Adipocyte (in vitro differentiated cells): ENCODE data around the gene GMIP.

Experiments
- DNase-seq: peaks from one replicate; pipeline ENCODE4 v3.0.0-alpha.2; 2015; ENCODE audit warnings: low read depth
- H3K27me3 ChIP-seq: replicated peaks from 2 replicates; pipeline ENCODE4 v1.7.0; 2013; ENCODE audit warnings: mild to moderate bottlenecking, low read length, moderate library complexity; ENCODE audit not compliant: control insufficient read depth, insufficient read depth
- H3K36me3 ChIP-seq: 2 replicates; pipeline ENCODE4 v1.7.0; 2013; ENCODE audit warnings: low read length, mild to moderate bottlenecking, moderate library complexity; ENCODE audit not compliant: control insufficient read depth, insufficient read depth, severe bottlenecking
- H3K4me1 ChIP-seq: 2 replicates; pipeline ENCODE4 v1.7.0; 2013; ENCODE audit warnings: mild to moderate bottlenecking, low read length, moderate library complexity; ENCODE audit not compliant: control insufficient read depth, insufficient read depth
- H3K4me3 ChIP-seq: 2 replicates; pipeline ENCODE4 v1.7.0; 2013; ENCODE audit warnings: mild to moderate bottlenecking, low read length, moderate library complexity
- H3K9ac ChIP-seq: 2 replicates; pipeline ENCODE4 v1.7.0; 2013; ENCODE audit warnings: mild to moderate bottlenecking, low read length, moderate library complexity
- H3K9me3 ChIP-seq: 2 replicates; pipeline ENCODE4 v1.7.0; 2013; ENCODE audit warnings: mild to moderate bottlenecking, low read length, moderate library complexity; ENCODE audit not compliant: control insufficient read depth

The GMIP gene

GRCh38 chr19:19647037-19647835 is 3.8 kb upstream of the GMIP start:
- H3K36me3 ChIP-seq: peaks cover 70% of the 10 kb centered on the region
- H3K4me3 ChIP-seq: no peak overlapping the region
- no peak for DNase-seq
- no peaks in the 10 kb centered on the region for H3K27me3 ChIP-seq
- H3K4me1 ChIP-seq: peaks cover 4% of the 10 kb centered on the region
- H3K9me3 ChIP-seq: no peaks in the 10 kb centered on the region
- no peak overlapping the region for H3K9ac ChIP-seq

GRCh38 chr19:19645233-19645870 is 1.9 kb upstream of the GMIP start:
- H3K36me3 ChIP-seq: peaks cover 51% of the 10 kb centered on the region
- no peak for DNase-seq
- H3K4me1 ChIP-seq: peaks cover 5% of the 10 kb centered on the region
- H3K9me3 ChIP-seq: no peaks in the 10 kb centered on the region
- H3K27me3 ChIP-seq: no peaks in the 10 kb centered on the region
- H3K9ac ChIP-seq: no peak overlapping the region
- H3K4me3 ChIP-seq: no peak overlapping the region

- H3K4me1 ChIP-seq: peaks cover 5% of the 10 kb centered on the region
- H3K4me3 ChIP-seq: no peak overlapping the region
- H3K9me3 ChIP-seq: no peaks in the 10 kb centered on the region
- peaks cover 43% of the 10 kb centered on the region for H3K36me3 ChIP-seq
- H3K9ac ChIP-seq: no peak overlapping the region
- DNase-seq: no peak
- H3K27me3 ChIP-seq: no peaks in the 10 kb centered on the region
These were observed 564 bp upstream of the GMIP start for GRCh38 chr19:19644054-19644388.

DNA sequence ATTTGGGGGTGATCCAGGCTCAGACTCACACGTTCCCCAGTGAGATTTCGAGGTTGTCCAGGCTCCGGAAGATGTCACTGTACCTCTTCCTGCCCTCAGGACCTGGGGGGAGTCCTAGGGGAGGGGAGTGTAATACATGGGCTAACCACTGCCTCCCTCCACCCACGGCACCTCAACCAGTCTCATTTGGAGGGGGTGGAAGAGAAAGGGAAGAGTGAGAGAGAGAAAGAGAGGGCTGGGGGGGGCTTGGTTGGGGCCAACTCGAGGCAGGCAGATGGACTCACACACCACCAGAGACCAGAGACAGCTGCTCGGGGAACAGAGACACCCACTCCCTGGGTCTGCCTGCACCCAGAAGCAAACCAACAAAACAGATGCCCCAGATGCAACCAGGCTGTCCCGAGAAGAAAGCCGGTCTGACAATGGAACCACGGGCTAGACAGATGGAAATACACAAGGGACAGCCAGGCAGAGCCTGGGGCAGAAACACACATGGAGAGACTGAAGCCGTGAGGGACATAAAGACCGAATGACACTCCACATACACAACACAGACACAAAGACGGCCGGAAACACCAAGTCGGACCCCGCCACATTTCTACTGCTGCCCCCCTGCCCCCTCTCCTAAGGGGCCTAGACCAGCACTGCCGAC is 825 bp downstream of the GMIP start:
- Histone ChIP-seq H3K27me3 (no peaks in the 10 kb centered on the region), H3K9ac (peak overlapping the region; percentile 89), H3K9me3 (no peaks in the 10 kb centered on the region), H3K4me3 (peak overlapping the region; percentile 92), H3K4me1 (peaks cover 5% of the 10 kb centered on the region), H3K36me3 (peaks cover 40% of the 10 kb centered on the region)
- DNase-seq: peak; percentile 47

DNA sequence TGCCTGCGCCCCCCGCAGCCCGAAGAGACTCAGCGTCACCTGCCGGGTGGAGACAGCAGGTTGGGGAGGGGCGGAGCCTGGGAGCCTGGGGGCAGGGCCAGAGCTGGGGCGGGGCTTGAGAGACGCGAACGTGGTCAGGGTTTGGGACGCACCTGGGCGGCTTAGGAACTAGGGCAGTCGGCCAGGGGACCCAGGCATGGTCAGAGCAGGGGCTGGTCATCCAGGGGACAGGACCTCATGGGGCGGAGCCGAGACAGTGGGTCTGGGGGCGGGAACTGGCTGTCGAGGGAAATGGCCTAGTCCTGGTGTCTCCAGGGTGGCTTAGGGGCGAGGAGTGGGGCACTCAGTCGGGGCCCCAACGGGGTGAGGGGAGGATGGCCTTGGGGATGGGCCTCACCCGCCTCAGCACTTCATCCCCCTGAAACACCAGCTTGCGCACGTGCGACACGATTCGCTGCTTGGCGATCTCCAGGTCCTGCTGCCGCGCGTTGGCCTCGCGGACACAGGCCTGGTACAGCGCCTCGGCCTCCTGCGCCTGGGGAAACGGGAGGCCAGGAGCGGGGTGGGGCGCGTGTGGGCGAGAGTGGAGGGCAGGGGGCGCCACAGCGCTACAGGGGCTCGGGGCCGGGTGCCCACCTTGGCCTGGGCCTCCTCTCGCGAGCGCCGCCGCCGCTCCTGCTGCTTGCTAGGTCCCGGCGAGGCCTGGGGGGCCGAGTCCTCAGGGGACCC is 5.8 kb downstream of the GMIP start:
- H3K36me3 ChIP-seq: peaks cover 39% of the 10 kb centered on the region
- H3K9ac ChIP-seq: no peak overlapping the region
- H3K27me3 ChIP-seq: no peaks in the 10 kb centered on the region
- no peak for DNase-seq
- no peak overlapping the region for H3K4me3 ChIP-seq
- no peaks in the 10 kb centered on the region for H3K9me3 ChIP-seq
- H3K4me1 ChIP-seq: peaks cover 5% of the 10 kb centered on the region

DNA sequence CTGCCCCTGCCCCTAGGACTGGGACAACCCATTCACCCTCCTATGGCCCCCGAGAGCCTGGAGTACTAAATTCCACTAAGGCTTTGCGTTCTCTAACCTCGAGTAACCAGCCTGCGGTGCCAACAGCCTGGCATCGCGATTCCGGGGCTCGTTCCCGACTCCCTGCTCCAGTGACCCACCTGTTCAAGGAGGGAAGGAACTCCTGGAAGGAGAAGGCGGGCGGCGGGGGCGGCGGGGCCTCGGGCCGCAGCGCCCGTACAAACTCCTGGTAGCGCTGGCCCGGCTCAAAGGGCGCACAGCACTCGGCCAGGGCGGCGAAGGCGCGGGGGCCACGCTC is 6.3 kb downstream of the GMIP start:
- no peak overlapping the region for H3K9ac ChIP-seq
- DNase-seq: no peak
- no peak overlapping the region for H3K4me3 ChIP-seq
- no peaks in the 10 kb centered on the region for H3K9me3 ChIP-seq
- H3K4me1 ChIP-seq: peaks cover under 1% of the 10 kb centered on the region
- no peaks in the 10 kb centered on the region for H3K27me3 ChIP-seq
- H3K36me3 ChIP-seq: peaks cover 39% of the 10 kb centered on the region

- Histone ChIP-seq H3K27me3 (no peaks in the 10 kb centered on the region), H3K9ac (no peak overlapping the region), H3K9me3 (no peaks in the 10 kb centered on the region), H3K4me3 (no peak overlapping the region), H3K36me3 (peaks cover 39% of the 10 kb centered on the region), H3K4me1 (no peaks in the 10 kb centered on the region)
- DNase-seq: no peak
These were observed 6.8 kb downstream of the GMIP start for GRCh38 chr19:19636573-19637185.

GRCh38 chr19:19635313-19635702 is 8.1 kb downstream of the GMIP start:
- Histone ChIP-seq H3K9ac (no peak overlapping the region), H3K36me3 (peaks cover 39% of the 10 kb centered on the region)
- no peak for DNase-seq

DNA sequence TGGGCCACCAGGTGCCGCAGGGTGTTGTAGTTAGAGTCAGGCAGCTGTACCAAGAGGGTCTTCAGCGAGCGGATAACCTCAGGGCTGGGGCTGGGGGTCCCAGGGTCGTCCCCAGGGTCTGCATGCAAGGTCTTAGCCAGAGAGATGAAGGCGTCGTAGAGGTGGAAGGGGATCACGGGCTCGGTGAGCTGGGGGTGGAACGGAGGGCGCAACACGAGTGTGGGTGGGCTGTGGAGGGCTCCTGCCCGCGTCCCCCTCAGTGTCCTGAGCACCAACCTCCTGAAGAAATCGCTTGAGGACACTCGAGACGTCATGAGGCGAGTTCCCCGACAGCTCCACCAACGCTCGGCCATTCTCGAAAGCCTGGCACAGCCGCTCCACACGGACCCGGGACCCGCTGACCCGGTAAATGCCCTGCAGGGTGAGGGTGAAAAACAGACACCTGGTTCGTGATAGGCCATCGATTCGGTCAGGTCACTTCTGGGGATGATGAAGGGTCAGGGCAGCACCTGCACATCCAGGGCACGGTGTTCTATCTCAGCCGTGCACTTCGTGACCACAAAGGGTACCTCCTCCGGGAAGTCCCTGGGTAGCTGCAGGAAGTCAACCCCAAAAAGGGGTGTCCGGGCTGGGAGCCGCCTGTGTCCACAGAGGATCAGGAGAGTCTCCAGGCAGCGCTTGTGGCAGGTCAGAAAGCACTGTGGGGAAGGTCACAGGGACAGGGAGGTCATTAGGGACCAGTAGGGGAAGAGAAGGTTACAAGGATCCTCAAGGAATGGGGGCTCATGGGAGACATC is 8.7 kb downstream of the GMIP start:
- DNase-seq: no peak
- no peaks in the 10 kb centered on the region for H3K27me3 ChIP-seq
- H3K4me1 ChIP-seq: no peaks in the 10 kb centered on the region
- H3K4me3 ChIP-seq: no peak overlapping the region
- H3K36me3 ChIP-seq: peaks cover 34% of the 10 kb centered on the region
- no peaks in the 10 kb centered on the region for H3K9me3 ChIP-seq
- H3K9ac ChIP-seq: no peak overlapping the region

More at GRCh38 chr19:19635313-19635702, 8.1 kb downstream of the GMIP start:
- H3K4me3 ChIP-seq: no peak overlapping the region
- H3K4me1 ChIP-seq: no peaks in the 10 kb centered on the region
- H3K27me3 ChIP-seq: no peaks in the 10 kb centered on the region
- no peaks in the 10 kb centered on the region for H3K9me3 ChIP-seq

DNA sequence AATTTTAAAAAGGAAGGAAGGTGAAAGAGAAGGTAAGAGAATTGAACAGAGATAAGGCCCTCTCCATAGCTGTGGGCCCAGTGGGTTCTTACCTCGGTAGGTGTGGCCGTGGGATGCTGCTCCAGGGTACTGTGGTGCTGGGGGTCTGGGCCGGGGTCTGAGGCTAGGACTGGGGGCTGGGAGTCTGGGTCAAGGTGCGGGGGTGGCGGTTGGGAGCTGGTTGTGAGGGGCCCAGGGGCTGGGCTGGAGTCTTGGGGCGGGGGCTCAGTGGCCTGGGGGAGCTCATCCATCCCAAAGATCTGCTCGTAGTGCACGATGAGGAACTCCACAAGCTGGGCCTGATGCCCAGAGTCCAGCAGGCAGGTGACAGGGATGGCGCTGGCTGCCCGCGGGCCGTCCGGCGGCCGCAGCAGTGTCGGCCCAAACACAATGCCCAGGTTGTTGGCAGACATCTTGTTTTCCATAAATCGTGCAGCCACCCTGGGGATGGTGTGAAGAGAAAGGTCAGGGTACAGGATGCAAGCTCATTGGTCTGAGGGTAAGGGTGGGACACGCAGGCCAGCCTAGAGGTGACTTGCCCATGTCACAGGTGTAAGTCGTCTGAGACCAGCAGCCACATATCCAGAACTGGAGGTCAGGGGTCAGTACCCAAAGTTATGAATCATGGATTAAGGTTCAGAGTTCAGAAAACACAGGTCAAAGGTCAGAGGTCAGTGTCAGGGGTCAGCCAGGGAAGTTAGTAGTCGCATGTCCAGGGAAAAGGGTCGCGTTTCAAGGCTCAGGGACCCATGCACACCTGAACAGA is 9.5 kb downstream of the GMIP start:
- DNase-seq: no peak
- no peaks in the 10 kb centered on the region for H3K27me3 ChIP-seq
- peaks cover 34% of the 10 kb centered on the region for H3K36me3 ChIP-seq
- H3K4me3 ChIP-seq: no peak overlapping the region
- H3K9ac ChIP-seq: no peak overlapping the region
- H3K4me1 ChIP-seq: no peaks in the 10 kb centered on the region
- H3K9me3 ChIP-seq: no peaks in the 10 kb centered on the region
